Stimulated activated CD4-positive, alpha-beta T cell treated with anti-CD3 and anti-CD28 coated beads, Interleukin-4, amount 100 ng/mL, for 1 hour (primary cell): ENCODE results near the gene BIRC2.

Source experiments
- DNase-seq: peaks from one replicate; pipeline ENCODE4 v3.0.0-alpha.2; 2020

Gene BIRC2

DNA sequence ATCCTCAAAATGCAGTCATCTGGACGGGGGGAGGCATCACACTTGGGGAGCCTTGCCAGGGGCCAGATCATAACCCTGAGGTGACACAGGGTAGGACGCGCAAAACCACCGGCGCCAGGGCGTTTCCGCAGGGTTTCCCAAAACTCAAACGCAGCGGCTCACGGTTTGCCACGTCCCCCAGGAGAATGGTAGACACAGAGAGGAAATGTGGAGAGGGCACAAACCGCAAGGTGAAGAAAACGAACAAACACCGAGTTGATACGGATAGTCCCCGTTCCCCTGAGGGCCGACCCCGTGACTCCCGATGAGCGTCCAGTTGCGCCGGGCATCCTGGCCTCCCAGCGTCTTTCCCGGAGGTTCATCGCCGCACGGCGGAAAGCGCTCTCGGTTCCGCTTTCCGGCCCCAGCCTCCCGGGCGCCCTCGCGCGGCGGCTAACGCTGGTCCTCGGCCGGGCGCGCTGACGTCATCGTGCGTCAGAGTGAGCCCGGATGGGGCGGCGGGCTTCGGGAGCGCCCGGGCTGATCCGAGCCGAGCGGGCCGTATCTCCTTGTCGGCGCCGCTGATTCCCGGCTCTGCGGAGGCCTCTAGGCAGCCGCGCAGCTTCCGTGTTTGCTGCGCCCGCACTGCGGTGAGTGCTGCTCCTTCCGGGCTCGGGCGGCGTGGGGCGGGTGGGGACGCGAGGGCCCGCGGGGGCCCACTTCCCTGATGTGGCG, at the start of gene BIRC2:
Gene BIRC2 (plus strand): TSS at position 467 of the 714 bp plus-strand sequence. CDS start 2,641 bp downstream, outside the sequence.
- peak; percentile 97 for DNase-seq

DNA sequence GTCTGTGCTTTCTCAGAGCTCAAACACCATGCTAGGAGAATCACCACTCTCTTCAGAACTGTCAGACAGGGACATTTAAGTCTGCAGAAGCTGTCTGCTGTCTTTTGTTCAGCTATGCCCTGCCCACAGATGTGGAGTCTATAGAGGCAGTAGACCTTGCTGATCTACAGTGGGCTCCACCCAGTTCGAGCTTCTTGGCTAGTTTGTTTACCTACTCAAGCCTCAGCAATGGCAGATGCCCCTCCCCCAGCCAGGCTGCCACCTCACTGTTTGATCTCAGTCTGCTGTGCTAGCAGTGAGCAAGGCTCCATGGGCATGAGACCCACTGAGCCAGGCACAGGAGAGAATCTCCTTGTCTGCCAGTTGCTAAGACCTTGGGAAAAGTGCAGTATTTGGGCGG, 46.2 kb upstream of the BIRC2 start:
- DNase-seq, result peak; percentile 36

DNA sequence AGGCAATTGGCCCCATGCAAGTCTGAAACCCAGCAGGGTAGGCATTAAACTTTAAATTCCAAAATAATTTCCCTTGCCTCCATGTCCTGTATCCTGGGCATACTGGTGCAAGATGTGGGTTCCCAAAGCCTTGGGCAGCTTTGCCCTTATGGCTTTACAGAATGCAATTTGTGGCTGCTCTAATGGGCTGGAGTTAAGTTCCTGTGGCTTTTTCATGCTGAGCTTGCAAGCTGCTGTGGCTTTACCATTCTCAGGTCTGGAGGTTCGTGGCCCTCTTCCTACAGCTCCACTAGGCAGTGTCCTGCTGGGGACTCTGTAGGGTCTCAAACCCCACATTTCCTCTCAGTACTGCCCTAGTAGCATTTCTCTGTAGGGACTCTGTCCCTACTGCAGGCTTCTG, 44.8 kb upstream of the BIRC2 start:
- DNase-seq, result no peak

DNA sequence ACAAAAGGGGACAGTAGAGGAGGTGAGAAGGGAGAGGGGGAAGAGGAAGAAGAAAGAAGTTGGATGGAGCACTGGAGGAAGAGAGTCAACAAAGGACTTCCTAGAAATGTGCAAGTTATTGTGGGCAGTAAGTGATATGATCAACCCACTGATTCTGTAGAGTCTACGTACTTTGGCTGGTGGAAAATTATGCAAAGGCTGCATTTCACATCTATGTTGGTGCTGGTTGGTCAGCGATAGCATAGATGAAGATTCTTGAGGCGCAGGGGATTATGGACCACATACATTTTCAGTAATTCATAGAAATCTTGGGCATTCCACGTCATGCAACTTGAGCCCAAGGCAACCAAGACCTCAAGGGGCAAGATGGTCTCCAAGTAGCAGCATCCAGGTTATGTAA, 42.3 kb upstream of the BIRC2 start:
- no peak for DNase-seq

DNA sequence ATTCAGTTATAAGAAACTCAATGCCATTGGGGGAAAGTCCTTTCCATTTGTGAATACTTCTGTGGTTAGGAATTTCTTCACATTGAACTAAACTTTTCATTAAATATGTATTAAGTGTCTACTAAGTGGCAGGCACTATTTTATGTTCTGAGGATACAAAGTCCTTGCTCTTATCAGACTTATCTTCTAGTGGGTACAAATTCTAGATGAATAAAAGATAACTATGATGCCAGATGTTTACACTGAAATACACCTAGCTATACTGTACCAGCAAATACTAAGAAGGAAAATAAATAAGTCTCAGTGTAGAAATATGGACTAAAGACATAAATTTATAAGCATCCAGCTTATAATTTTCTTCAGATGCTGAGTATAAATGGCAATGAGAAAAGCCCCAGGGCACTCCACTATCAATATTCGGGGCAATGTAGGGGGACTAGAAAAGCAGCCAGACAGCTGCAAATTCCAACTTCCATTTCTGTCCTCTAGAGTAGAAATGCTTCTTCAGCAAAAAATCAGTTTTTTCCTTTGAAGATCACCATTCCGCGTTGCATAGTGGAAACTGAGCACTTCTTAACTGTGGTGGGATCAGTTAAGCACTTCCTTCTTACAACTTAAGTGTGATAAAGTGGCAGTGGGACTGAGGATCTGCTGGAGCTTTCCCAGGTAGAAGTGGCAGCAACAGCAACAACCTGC, 41.5 kb upstream of the BIRC2 start:
- no peak for DNase-seq

DNA sequence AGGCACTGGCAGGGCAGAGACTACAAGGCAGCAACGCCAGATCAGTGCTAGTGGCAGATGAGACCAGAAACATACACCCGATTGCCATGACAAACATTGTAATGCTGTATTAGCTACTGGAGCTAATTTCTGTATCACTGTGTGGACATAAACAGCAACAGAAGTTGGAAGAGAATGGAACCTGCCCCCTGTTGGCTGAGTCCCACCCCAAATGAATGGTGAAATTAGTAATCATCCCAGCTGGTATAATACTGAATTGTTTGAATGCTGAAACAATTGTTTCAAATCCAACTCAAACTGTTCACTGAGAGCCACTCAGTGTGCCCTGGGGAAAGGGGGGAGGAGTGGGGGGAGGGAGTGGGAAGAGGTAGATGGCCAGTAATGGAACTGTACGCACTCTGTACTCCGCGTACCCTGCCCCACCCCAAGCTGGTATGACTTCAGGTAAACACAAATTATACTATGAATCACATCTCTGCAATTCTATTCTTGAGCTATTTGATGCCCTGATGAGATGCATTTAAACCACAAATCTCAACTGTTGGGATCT, 40.9 kb upstream of the BIRC2 start:
- no peak for DNase-seq

DNA sequence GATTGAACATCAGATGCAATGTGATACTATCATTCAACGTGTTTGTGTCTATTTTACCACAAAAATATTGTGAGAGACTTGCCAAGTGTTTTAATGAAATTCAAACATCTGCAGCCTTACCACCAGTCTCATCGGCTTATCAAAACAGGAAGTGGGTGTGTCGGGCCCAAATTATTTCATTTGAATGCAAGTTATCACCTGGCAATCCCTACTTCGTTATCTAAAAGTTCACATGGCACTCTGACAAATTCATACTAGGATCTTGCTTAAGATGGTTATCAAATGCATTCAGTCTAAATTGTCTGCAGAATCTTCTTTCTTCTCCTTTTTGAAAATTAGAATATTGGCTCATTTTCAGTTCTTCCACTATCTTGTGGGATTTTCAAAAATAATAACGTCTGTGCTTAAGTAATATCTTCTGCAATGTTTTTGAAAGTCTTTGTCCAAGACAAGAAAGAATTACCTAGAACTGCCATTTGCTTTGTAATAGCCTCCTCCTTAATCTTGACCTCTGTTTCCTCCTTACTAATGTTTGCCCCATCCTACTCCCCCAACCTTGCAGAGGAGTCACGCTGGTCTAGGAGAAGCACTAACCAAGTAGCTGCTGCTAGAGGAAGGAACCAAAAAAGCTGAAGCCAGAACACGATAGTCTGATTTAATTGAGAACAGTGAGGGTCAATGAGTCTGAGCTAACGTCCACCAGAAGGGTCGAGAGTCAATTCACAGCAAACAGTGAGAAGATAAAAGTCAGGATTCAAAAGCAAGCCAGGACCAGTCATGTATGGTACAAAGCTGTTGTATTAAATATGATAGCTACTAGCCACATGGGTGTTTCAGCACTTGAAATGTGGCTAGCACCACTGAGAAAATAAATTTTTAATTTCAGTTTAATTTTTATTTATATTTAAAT, 39.9 kb upstream of the BIRC2 start:
- no peak for DNase-seq

DNA sequence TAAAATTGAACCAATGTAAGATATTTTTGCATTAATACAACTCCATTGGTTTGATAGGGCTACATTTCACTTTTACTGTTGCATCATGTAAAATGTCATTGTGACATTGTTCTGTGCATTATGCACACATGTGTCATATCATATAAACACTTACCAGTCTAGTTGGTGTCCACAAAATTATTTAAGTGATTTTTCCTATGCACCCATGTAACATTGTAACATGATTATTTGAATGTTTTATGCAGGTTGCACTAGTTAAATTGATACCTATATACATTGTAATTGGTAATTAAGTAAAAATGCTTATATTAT, 39.3 kb upstream of the BIRC2 start:
- DNase-seq, result no peak

DNA sequence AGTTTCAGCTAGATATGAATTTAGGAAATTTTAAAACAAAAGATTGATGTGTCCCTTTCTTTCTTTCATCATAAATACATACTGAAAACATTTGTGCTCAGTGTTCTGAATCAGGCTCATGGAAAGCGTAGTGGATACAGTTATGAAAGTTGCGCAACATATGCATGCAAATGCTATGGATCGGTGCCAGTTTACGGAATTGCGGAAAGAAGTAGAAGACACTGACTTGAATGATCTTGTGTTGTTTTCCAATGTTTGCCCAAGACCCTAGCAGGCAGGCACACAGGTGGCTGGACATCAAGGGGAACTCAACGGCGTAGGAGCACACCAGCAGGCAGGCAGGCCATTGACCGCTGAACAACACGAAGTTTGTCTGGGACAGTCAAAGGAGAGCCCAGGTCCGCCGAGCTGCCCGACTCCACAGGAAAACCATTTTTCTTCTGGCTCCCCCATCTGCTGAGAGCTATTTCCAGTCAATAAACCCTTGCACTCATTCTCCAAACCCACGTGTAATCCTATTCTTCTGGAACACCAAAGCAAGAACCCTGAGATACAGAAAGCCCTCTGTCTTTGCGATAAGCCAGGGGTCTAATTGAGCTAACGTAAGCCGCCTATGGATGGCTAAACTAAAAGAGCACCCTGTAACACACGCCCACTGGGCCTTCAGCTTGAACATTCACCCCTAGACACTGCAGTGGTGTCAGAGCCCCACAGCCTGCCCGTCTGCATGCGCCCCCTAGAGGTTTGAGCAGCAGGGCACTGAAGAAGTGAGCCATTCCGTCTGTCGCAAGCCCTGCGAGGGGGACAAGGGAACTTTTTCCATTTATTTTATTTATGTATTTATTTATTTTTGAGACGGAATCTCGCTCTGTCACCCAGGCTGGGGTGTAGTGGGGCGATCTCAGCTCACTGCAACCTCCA, 37.1 kb upstream of the BIRC2 start:
- no peak for DNase-seq

DNA sequence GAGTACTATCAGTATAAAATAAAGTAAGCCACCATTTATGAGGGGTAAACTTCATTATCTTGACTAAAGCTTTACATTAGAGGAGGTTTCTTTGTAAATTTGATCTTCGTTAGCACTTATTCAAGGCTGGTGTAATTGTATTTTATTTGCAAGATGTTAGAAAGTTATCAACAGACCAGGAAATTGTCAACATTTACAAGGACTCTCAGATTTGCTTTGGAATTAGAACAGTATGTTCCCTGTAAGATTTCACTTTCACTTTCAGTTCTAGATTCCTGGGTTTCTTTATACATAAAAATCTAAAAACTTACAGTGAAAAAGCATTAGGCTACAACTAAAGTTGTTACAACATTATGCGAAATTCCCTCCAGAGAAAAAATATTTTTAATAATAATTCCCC, 34.3 kb upstream of the BIRC2 start:
- DNase-seq, result no peak

DNA sequence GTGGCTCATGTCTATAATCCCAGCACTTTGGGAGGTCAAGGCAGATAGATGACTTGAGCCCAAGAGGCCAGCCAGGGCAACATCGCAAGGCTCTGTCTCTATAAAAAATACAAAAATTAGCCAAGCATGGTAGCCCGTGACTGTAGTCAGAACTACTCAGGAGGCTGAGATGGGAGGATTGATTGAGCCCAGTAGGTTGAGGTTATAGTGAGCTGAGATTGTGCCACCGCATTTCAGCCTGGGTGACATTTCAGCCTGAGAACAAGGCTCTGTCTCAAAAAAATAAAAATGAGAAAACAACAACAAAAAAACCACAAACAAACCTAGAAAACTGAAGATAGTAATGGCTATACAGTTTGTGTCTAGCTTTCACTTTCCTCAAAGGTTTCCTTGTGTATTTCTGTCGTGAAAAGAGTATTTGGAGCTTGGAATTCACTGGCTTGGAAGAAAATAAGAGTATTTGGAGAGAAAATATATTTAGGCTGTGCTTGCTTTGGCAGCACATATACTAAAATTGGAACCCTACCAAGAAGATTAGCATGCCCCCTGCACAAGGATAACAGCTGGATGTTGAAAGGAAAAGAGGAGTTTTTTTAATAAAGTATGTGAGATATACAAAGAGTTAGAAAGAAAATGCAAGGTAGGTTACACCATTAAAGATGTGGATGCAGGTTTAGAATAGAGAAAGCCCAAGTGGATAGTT, 33.6 kb upstream of the BIRC2 start:
- no peak for DNase-seq

DNA sequence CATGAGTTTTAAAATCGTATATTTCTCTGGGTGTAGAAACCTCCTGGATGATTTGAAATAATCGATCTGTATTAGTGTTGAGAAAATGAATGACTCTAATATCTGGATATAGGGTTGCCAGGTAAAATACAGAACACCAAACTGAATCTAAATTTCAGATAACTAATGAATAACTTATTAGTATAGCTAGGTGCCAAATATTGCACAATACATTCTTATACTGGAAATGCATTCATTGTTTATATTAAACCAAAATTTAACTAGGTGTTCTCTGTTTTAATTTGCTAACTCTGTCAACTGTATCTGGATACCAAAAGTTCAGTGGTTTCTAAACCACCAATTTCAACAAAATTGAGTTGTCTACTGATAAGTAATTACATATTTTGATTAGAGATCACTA, 32.2 kb upstream of the BIRC2 start:
- no peak for DNase-seq

DNA sequence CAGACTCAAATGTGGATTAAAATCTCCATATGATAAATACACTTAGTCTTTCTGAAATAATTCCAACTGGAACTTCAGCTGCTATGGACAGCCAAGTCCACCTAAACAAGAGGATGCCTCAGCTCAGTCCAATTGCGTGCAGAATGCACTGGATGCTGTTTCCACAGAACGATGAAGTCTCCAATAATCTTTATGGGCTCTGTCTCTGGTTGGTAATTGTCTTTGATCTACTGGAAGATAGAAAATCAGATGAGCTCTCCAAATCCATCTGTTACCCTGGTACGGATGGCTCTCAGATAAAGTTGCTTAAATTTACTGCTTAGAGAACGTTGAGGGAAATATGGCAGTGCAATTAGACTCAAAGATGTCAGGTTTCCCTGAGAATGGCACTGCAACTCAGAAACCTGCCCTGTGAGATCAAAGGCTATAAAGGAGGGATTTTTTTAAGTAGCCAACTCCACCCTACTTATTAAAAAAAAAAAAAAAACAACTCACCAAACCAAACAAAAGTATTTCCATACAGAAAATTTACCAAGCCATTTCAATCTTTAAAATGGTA, 30.6 kb upstream of the BIRC2 start:
- no peak for DNase-seq

DNA sequence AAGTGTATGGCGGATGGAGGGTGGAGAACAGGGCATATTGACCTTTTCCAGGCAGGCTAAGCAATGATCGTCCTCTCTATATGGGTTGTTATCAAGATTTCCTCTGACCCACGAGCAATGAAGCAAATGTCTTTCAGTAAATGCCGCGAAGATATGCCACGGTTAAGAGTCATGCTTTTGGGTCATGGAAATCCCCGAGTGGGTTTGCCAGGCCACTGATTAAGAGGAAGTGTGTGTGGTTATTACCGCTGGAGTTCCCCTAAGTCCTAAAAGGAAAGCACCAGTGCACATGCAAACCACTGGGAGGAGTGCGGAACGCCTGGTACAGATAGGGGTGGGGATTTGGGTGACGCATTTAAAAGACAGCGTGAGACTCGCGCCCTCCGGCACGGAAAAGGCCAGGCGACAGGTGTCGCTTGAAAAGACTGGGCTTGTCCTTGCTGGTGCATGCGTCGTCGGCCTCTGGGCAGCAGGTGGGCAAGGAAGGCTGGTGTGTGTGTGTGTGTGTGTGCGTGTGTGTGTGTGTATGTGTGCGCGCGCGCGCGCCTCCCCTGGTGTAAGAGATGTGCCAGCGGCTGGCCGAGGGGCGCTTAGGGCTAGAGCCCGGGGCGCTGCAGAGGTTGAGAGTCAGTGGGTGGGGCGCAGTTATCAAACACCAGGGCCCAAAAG, 29.8 kb upstream of the BIRC2 start, which contains the start of gene BIRC3:
Gene BIRC3 (plus strand): TSS at position 386 of the 669 bp plus-strand sequence. CDS start 7,026 bp downstream, outside the sequence.
- peak; percentile 82 for DNase-seq

DNA sequence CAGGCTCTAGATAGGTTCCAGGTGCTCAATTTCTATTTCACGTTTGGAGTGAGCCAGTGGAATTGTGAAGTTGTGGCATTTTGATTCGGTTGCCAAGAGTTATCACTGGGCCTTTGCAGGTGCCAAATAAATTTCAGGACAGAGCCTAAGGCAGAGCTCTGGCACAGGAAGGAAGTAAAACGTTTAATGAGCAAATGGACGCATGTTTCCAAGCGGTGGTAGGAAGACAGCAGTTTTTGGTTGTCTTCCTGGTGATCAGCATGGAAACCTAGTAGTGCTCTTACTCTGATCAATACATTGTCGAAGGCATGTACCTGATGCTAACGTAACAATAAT, 29.3 kb upstream of the BIRC2 start:
- DNase-seq, result no peak

DNA sequence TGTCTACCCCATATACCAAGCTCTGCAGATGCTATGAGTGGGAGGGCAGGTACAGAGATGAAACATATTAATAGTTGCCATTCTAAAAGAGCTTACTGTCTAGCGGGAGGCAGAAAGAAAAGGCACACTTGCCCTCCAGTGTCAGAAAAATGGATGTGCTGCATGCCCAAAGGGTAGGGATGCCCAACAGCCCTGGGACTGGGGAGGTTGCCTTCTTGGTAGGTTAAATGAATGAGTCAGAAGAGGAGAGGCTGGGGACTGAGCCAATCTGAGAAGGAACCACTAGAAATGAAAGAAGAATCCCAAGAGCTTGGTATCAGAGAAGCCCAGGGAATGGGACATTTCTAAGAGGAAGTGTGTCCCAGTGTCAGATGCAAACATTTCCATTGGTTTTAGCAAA, 28.5 kb upstream of the BIRC2 start:
- DNase-seq, result peak; percentile 49

DNA sequence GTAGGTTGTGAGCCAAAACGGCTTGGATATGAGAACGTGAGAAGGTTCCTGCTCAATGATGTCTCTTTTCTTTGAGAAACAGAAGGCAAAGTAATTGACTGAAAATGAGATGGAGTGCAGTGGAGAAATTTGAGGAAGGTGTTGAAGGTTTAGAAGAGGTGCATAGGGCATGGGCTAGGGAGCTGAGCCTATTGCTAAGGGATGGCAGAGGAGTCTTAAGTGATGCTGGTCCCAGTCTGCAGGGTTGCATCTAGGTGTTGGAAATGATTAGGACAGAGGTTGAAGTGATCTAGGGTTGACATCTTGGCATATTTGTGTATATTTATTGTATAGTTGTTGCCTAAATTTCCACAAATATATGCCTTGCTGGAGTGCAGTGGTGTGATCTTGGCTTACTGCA, 27.5 kb upstream of the BIRC2 start:
- DNase-seq, result no peak

DNA sequence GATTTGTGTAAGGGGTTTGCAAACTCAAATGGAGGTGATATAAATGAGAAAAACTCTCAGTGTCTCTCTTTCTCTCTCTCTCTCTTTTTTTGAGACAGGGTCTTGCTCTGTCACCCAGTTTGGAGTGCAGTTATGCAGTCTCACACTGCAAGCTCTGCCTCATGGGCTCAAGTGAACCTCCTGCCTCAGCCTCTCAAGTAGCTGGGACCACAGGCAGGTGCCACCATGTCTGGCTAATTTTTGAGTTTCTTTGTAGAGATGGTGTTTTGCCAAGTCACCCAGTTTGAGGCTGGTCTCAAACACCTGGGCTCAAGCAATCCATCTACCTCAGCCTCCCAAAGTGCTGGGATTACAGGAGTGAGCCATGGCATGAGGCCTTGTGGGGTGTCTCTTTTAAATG, 26.8 kb upstream of the BIRC2 start:
- DNase-seq, result no peak

DNA sequence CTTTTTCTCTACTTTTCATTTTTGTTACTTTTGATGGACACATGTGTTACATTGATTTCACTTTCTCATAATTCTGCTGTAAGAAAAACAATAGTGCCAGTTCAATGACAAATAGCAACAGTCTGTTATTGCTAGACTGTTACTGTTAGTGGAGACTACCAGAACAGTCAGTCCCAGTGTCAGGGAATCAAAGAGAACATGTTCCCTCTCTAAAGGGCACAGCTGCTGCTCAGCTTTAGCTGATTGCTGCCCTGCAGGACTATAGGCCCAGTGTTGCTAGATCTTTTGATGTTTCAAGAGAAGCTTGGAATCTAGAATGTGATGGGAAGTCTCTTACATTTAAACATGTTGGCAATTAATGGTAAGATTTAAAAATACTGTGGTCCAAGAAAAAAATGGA, 26.3 kb upstream of the BIRC2 start:
- DNase-seq, result no peak

DNA sequence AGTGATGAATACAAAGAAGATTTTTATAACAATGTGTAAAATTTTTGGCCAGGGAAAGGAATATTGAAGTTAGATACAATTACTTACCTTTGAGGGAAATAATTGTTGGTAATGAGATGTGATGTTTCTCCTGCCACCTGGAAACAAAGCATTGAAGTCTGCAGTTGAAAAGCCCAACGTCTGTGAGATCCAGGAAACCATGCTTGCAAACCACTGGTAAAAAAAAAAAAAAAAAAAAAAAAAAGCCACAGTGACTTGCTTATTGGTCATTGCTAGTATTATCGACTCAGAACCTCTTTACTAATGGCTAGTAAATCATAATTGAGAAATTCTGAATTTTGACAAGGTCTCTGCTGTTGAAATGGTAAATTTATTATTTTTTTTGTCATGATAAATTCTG, 24.5 kb upstream of the BIRC2 start:
- DNase-seq, result no peak
